ENCODE results near the gene PPP4C. TPM values are rescaled to one million over a fixed set of nuclear protein-coding genes. Genes with fewer than 3 reads are reported as not detected.

The PPP4C gene
- total RNA-seq, 1 donor: 178 TPM

DNA sequence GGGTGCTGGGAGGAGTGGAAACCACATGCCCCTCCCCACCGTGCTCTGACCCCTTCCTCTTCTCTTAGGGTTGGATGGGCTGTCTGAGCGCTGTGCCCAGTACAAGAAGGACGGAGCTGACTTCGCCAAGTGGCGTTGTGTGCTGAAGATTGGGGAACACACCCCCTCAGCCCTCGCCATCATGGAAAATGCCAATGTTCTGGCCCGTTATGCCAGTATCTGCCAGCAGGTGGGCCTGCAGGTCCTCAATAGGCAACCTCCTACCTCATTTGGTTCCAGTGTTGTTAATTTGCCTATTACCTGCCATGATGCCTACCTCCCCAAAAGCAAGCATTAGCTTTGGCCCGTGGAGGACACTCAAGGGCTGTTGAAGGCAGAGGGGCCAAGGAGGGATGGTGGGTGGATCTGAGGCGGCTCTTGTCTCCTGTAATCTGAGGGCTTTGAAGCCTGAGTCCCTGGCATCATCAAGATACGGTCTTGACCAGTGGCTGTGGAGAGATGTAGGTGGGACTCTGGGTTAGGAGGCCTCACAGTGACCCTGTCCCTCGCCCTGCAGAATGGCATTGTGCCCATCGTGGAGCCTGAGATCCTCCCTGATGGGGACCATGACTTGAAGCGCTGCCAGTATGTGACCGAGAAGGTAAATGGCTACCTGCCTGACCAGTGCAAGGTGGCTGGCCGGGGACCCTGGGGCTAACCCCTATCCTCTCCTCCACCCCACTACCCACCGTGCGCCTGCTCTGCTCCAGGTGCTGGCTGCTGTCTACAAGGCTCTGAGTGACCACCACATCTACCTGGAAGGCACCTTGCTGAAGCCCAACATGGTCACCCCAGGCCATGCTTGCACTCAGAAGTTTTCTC is 6.8 kb upstream of the PPP4C start:
- TF ChIP-seq, protein P1, sequence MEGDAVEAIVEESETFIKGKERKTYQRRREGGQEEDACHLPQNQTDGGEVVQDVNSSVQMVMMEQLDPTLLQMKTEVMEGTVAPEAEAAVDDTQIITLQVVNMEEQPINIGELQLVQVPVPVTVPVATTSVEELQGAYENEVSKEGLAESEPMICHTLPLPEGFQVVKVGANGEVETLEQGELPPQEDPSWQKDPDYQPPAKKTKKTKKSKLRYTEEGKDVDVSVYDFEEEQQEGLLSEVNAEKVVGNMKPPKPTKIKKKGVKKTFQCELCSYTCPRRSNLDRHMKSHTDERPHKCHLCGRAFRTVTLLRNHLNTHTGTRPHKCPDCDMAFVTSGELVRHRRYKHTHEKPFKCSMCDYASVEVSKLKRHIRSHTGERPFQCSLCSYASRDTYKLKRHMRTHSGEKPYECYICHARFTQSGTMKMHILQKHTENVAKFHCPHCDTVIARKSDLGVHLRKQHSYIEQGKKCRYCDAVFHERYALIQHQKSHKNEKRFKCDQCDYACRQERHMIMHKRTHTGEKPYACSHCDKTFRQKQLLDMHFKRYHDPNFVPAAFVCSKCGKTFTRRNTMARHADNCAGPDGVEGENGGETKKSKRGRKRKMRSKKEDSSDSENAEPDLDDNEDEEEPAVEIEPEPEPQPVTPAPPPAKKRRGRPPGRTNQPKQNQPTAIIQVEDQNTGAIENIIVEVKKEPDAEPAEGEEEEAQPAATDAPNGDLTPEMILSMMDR (IDR thresholded peaks at IDR 0.05; ENCODE audit: extremely low read depth, low read depth, low read length): peak; percentile 57
- Histone ChIP-seq H4K20me1 (ENCODE audit: insufficient read depth, low read length) (peaks cover 56% of the 10 kb centered on the region), H3K4me1 (ENCODE audit: insufficient read depth, low read length) (peaks cover 41% of the 10 kb centered on the region), H3K36me3 (ENCODE audit: insufficient read depth, low read length) (peaks cover 69% of the 10 kb centered on the region), H3K4me2 (ENCODE audit: insufficient read depth, low read length) (peak overlapping the region; percentile 30), H3K79me2 (ENCODE audit: insufficient read depth, low read length) (peaks cover 63% of the 10 kb centered on the region), H2AFZ (ENCODE audit: low read length) (no peak overlapping the region), H3K4me3 (ENCODE audit: insufficient read depth, low read length) (no peak overlapping the region), H3K9me3 (ENCODE audit: low read depth, low read length) (no peaks in the 10 kb centered on the region), H3K27ac (ENCODE audit: low read depth, low read length) (no peak overlapping the region), H3K27me3 (ENCODE audit: insufficient read depth, low read length) (no peaks in the 10 kb centered on the region)
- DNase-seq (ENCODE audit: insufficient read length, low spot score, missing footprints): peak; percentile 49

DNA sequence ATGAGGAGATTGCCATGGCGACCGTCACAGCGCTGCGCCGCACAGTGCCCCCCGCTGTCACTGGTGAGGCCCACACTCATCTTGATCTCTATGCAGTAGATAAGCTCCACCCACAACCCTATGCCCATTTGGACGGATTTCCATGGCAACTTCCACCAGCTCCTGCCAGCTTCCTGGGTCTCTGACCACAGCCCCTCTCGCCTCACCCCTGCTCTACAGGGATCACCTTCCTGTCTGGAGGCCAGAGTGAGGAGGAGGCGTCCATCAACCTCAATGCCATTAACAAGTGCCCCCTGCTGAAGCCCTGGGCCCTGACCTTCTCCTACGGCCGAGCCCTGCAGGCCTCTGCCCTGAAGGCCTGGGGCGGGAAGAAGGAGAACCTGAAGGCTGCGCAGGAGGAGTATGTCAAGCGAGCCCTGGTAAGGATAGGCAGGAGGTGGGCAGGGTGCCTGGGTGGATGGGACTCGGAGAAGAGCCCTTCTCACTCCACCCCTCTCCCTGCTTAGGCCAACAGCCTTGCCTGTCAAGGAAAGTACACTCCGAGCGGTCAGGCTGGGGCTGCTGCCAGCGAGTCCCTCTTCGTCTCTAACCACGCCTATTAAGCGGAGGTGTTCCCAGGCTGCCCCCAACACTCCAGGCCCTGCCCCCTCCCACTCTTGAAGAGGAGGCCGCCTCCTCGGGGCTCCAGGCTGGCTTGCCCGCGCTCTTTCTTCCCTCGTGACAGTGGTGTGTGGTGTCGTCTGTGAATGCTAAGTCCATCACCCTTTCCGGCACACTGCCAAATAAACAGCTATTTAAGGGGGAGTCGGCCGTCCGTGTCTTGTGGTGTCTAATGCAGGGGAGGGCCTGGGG is 6.0 kb upstream of the PPP4C start:
- H3K4me2 ChIP-seq (ENCODE audit: insufficient read depth, low read length): peak overlapping the region; percentile 30
- H3K79me2 ChIP-seq (ENCODE audit: insufficient read depth, low read length): peaks cover 63% of the 10 kb centered on the region
- TF ChIP-seq, protein P1 (IDR thresholded peaks at IDR 0.05; ENCODE audit: extremely low read depth, low read depth, low read length): no peak
- H3K36me3 ChIP-seq (ENCODE audit: insufficient read depth, low read length): peaks cover 69% of the 10 kb centered on the region
- H3K9me3 ChIP-seq (ENCODE audit: low read depth, low read length): no peaks in the 10 kb centered on the region
- H3K27me3 ChIP-seq (ENCODE audit: insufficient read depth, low read length): no peaks in the 10 kb centered on the region
- peaks cover 33% of the 10 kb centered on the region for H3K4me1 ChIP-seq (ENCODE audit: insufficient read depth, low read length)
- DNase-seq (ENCODE audit: insufficient read length, low spot score, missing footprints): peak; percentile 83
- H2AFZ ChIP-seq (ENCODE audit: low read length): no peak overlapping the region
- peak overlapping the region; percentile 43 for H3K27ac ChIP-seq (ENCODE audit: low read depth, low read length)
- peaks cover 56% of the 10 kb centered on the region for H4K20me1 ChIP-seq (ENCODE audit: insufficient read depth, low read length)
- peak overlapping the region; percentile 29 for H3K4me3 ChIP-seq (ENCODE audit: insufficient read depth, low read length)

DNA sequence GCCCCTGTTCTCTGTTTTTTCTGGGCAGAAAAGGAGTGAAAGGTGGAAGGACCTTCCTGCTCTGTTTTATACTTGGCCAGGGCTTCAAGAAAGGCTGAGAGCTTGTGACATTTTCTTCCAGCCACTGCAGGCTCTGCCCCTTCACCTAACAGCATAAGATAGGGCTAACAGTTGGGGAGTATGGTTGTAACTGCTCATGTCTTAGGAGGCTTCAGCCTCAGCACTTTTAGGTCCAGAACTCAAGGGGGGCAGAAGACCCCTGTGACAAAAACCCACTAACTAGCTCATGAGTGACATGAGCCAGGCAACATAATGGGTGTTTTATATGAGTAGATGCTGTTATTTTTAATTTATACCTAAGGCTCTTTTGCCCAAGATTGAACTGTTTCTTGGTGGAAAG is 5.3 kb upstream of the PPP4C start:
- H3K9me3 ChIP-seq (ENCODE audit: low read depth, low read length): no peaks in the 10 kb centered on the region
- peak; percentile 64 for DNase-seq (ENCODE audit: insufficient read length, low spot score, missing footprints)
- peaks cover 32% of the 10 kb centered on the region for H3K4me1 ChIP-seq (ENCODE audit: insufficient read depth, low read length)
- peak overlapping the region; percentile 29 for H3K4me3 ChIP-seq (ENCODE audit: insufficient read depth, low read length)
- TF ChIP-seq, protein P1 (IDR thresholded peaks at IDR 0.05; ENCODE audit: extremely low read depth, low read depth, low read length): no peak
- H3K79me2 ChIP-seq (ENCODE audit: insufficient read depth, low read length): peaks cover 65% of the 10 kb centered on the region
- H3K36me3 ChIP-seq (ENCODE audit: insufficient read depth, low read length): peaks cover 69% of the 10 kb centered on the region
- peak overlapping the region; percentile 30 for H3K4me2 ChIP-seq (ENCODE audit: insufficient read depth, low read length)
- H2AFZ ChIP-seq (ENCODE audit: low read length): no peak overlapping the region
- H3K27me3 ChIP-seq (ENCODE audit: insufficient read depth, low read length): no peaks in the 10 kb centered on the region
- peak overlapping the region; percentile 43 for H3K27ac ChIP-seq (ENCODE audit: low read depth, low read length)
- peaks cover 56% of the 10 kb centered on the region for H4K20me1 ChIP-seq (ENCODE audit: insufficient read depth, low read length)
